Lung (tissue), 12 donors: Measurements from ENCODE around the gene CCDC9B. TPM values are rescaled to one million over a fixed set of nuclear protein-coding genes. Genes with fewer than 3 reads are reported as not detected.

ENCODE experiments used
- ATAC-seq: fragments of 200-7000 bp; cut with Tn5 transposase; one replicate; pipeline ENCODE4 v1.9.1; 2020; ENCODE audit warnings: moderate number of reproducible peaks; ENCODE audit not compliant: insufficient read depth, low FRiP score
- DNase-seq, 3 donors: peaks; one replicate each; pipeline ENCODE4 v3.0.0-alpha.2; 2013 to 2017
- H3K27ac ChIP-seq, 2 donors: one replicate each; pipeline ENCODE4 v1.5.1; 2013; ENCODE audit warnings: mild to moderate bottlenecking in 2 of 2, moderate library complexity in 2 of 2, control low read depth in 1 of 2, inconsistent platforms in 1 of 2, low read depth in 1 of 2, low read length in 1 of 2
- H3K27me3 ChIP-seq, 3 donors: one replicate each; pipeline ENCODE4 v1.5.1; 2013; ENCODE audit warnings: low read length in 2 of 3; ENCODE audit not compliant: control insufficient read depth in 3 of 3, insufficient read depth in 3 of 3
- H3K36me3 ChIP-seq, 4 donors: one replicate each; pipeline ENCODE4 v1.5.1; 2013; ENCODE audit warnings: low read length in 4 of 4, mild to moderate bottlenecking in 1 of 4, moderate library complexity in 1 of 4; ENCODE audit not compliant: control insufficient read depth in 4 of 4, insufficient read depth in 4 of 4
- H3K4me1 ChIP-seq, 5 donors: one replicate each; pipeline ENCODE4 v1.5.1; 2013; ENCODE audit warnings: low read length in 5 of 5, mild to moderate bottlenecking in 2 of 5, moderate library complexity in 1 of 5; ENCODE audit not compliant: control insufficient read depth in 5 of 5, insufficient read depth in 5 of 5
- H3K4me3 ChIP-seq: one replicate; pipeline ENCODE4 v1.5.1; 2013; ENCODE audit warnings: mild to moderate bottlenecking, control low read depth, moderate library complexity
- H3K9ac ChIP-seq, 2 donors: one replicate each; pipeline ENCODE4 v1.5.1; 2013; ENCODE audit warnings: low read length in 2 of 2, control low read depth in 1 of 2; ENCODE audit not compliant: insufficient read depth in 1 of 2
- H3K9me3 ChIP-seq, 4 donors: one replicate each; pipeline ENCODE4 v1.5.1; 2013; ENCODE audit warnings: low read length in 3 of 4, mild to moderate bottlenecking in 1 of 4, moderate library complexity in 1 of 4; ENCODE audit not compliant: control insufficient read depth in 4 of 4, insufficient read depth in 3 of 4
- CTCF ChIP-seq: IDR thresholded peaks from 2 replicates; pipeline ENCODE4 v1.5.1; 2012; ENCODE audit warnings: mild to moderate bottlenecking; ENCODE audit errors: control extremely low read depth, extremely low read depth
- WGBS, 2 donors: extraction: QIAGEN DNeasy Blood & Tissue Kit; methylation state at CpG; one replicate each; pipeline ENCODE4 v1.1.7; 2013; 5-methylcytosine and 5-hydroxymethylcytosine counted together
- polyA plus RNA-seq, 2 donors: library from polyadenylated mRNA; stranded (reverse); fragments of 200-250 nt; gene quantifications; one replicate each; pipeline ENCODE4 v1.2.1, GENCODE V29; 2013
- total RNA-seq, 2 donors: library from RNA; depleted of rRNA in 1 of 2; stranded (reverse); fragments of >200 nt in 1 of 2; gene quantifications; one replicate each; pipeline ENCODE4 v1.2.1, GENCODE V29; 2014 to 2021
- donor health status: control.
- donor health status: control.
- donor health status: Bipolar disorder and iron deficiency.
- donor health status: healthy.
- donor health status: DM: yes; HTN: yes; CAD: no.

Gene CCDC9B
- total and polyA plus RNA-seq, 4 donors: 4.4 to 42.1 (median 14.9) TPM

- WGBS, 2 donors: 88 to 92% methylated on average over 5 of the region's 5 CpGs
- H3K9ac ChIP-seq: no peak overlapping the region
- H3K36me3 ChIP-seq: peaks cover 0 to 3% (median 0%) of the 10 kb centered on the region in 4 donors
- ATAC-seq (no peak), DNase-seq (no peak)
- peaks cover 0 to 4% (median 0%) of the 10 kb centered on the region in 4 donors for H3K9me3 ChIP-seq
- no peak overlapping the region for H3K27ac ChIP-seq
- no peak for TF ChIP-seq CTCF
- no peak overlapping the region for H3K4me3 ChIP-seq
- H3K4me1 ChIP-seq: peaks cover 0 to 17% (median 8%) of the 10 kb centered on the region in 5 donors
- peaks cover 0 to 6% (median 4%) of the 10 kb centered on the region in 3 donors for H3K27me3 ChIP-seq
These were observed 44.0 kb downstream of the CCDC9B start for GRCh38 chr15:40296561-40297230.

- Histone ChIP-seq H3K9ac (no peak overlapping the region), H3K27me3 (peaks cover 0 to 6% (median 4%) of the 10 kb centered on the region in 3 donors), H3K9me3 (peaks cover 0 to 4% (median 0%) of the 10 kb centered on the region in 4 donors), H3K27ac (no peak overlapping the region), H3K36me3 (peaks cover 0 to 3% (median 0%) of the 10 kb centered on the region in 4 donors), H3K4me1 (peaks cover 0 to 13% (median 5%) of the 10 kb centered on the region in 5 donors), H3K4me3 (no peak overlapping the region)
- WGBS, 2 donors: 64 to 65% methylated on average over 12 of the region's 12 CpGs
- no peak for TF ChIP-seq CTCF
- ATAC-seq: no peak
- peak; percentile 52 to 70 (median 56) for DNase-seq
These were observed 44.7 kb downstream of the CCDC9B start for GRCh38 chr15:40295877-40296560.

- no peak for DNase-seq
- Histone ChIP-seq H3K9ac (no peak overlapping the region), H3K4me1 (peaks cover 0 to 18% (median 7%) of the 10 kb centered on the region in 5 donors), H3K27ac (no peak overlapping the region), H3K27me3 (peaks cover 0 to 6% (median 4%) of the 10 kb centered on the region in 3 donors), H3K36me3 (no peaks in the 10 kb centered on the region), H3K4me3 (no peak overlapping the region), H3K9me3 (peaks cover 0 to 2% (median 0%) of the 10 kb centered on the region in 4 donors)
- no peak for TF ChIP-seq CTCF
- WGBS, 2 donors: 92 to 94% methylated on average over 1 of the region's 1 CpG
- no peak for ATAC-seq
These were observed 45.4 kb downstream of the CCDC9B start for GRCh38 chr15:40295297-40295696.
